Sigmoid colon (tissue), 4 donors: ENCODE data around the gene IMP4.

Experiments
- EP300 ChIP-seq, 4 donors: sonication (generic); formaldehyde crosslinking; IDR thresholded peaks; one replicate each; pipeline ENCODE4 v1.6.1; 2017; ENCODE audit warnings: antibody characterized with exemption in 4 of 4
- POLR2A ChIP-seq, 2 donors: fragments of 450-650 bp; IDR thresholded peaks; one replicate each; pipeline ENCODE4 v1.6.1; 2016; ENCODE audit warnings: antibody characterized with exemption in 2 of 2, mild to moderate bottlenecking in 2 of 2, moderate library complexity in 2 of 2
- POLR2AphosphoS5 ChIP-seq, 4 donors: sonication (generic); formaldehyde crosslinking; IDR thresholded peaks; one replicate each; pipeline ENCODE4 v1.6.1; 2017; ENCODE audit warnings: antibody characterized with exemption in 4 of 4
- TF ChIP-seq, protein P1 (sequence below), 4 experiments: fragments of 450-650 bp in 3 of 4; fragments of 200-600 bp in 1 of 4; IDR thresholded peaks; one replicate each; pipeline ENCODE4 v1.5.1; 2016 to 2019; ENCODE audit warnings: antibody characterized with exemption in 4 of 4, mild to moderate bottlenecking in 3 of 4, moderate library complexity in 2 of 4

- TF ChIP-seq, protein P1, sequence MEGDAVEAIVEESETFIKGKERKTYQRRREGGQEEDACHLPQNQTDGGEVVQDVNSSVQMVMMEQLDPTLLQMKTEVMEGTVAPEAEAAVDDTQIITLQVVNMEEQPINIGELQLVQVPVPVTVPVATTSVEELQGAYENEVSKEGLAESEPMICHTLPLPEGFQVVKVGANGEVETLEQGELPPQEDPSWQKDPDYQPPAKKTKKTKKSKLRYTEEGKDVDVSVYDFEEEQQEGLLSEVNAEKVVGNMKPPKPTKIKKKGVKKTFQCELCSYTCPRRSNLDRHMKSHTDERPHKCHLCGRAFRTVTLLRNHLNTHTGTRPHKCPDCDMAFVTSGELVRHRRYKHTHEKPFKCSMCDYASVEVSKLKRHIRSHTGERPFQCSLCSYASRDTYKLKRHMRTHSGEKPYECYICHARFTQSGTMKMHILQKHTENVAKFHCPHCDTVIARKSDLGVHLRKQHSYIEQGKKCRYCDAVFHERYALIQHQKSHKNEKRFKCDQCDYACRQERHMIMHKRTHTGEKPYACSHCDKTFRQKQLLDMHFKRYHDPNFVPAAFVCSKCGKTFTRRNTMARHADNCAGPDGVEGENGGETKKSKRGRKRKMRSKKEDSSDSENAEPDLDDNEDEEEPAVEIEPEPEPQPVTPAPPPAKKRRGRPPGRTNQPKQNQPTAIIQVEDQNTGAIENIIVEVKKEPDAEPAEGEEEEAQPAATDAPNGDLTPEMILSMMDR (IDR thresholded peaks at IDR 0.05), result no peak
- no peak for TF ChIP-seq EP300 (IDR thresholded peaks at IDR 0.05)
- no peak for TF ChIP-seq POLR2A (IDR thresholded peaks at IDR 0.05)
- TF ChIP-seq POLR2AphosphoS5 (IDR thresholded peaks at IDR 0.05), result no peak
These were observed 14.8 kb upstream of the IMP4 start for GRCh38 chr2:130327703-130328527.
